Endodermal cell (in vitro differentiated cells): Measurements from ENCODE around the gene CUL5. TPM values are rescaled to one million over a fixed set of nuclear protein-coding genes. Genes with fewer than 3 reads are reported as not detected.

Experiments
- DNase-seq: peaks from one replicate; pipeline ENCODE4 v3.0.0-alpha.2; 2017
- H3K27ac ChIP-seq: 2 replicates; pipeline ENCODE4 v1.5.1; 2013; ENCODE audit warnings: mild to moderate bottlenecking, low read depth, low read length, moderate library complexity
- H3K27me3 ChIP-seq: 2 replicates; pipeline ENCODE4 v1.6.1; 2013; ENCODE audit warnings: mild to moderate bottlenecking, low read length, moderate library complexity; ENCODE audit not compliant: insufficient read depth, control insufficient read depth, poor library complexity, severe bottlenecking
- H3K36me3 ChIP-seq: 2 replicates; pipeline ENCODE4 v1.7.0; 2013; ENCODE audit warnings: mild to moderate bottlenecking, low read length, moderate library complexity; ENCODE audit not compliant: control insufficient read depth, insufficient read depth
- H3K4me1 ChIP-seq: one replicate; pipeline ENCODE4 v1.7.0; 2013; ENCODE audit warnings: low read length; ENCODE audit not compliant: control insufficient read depth, insufficient read depth
- H3K4me3 ChIP-seq: 2 replicates; pipeline ENCODE4 v1.5.1; 2013; ENCODE audit warnings: mild to moderate bottlenecking, low read length, moderate library complexity
- H3K9ac ChIP-seq: 2 replicates; pipeline ENCODE4 v1.6.1; 2013; ENCODE audit warnings: mild to moderate bottlenecking, low read length, moderate library complexity; ENCODE audit not compliant: poor library complexity, severe bottlenecking; ENCODE audit errors: extremely low read depth
- H3K9me3 ChIP-seq: 2 replicates; pipeline ENCODE4 v1.6.1; 2013; ENCODE audit warnings: mild to moderate bottlenecking, low read length, moderate library complexity; ENCODE audit not compliant: control insufficient read depth
- H3K27ac Mint-ChIP-seq: 2 replicates; pipeline ENCODE4 v1.8.0; 2020; ENCODE audit warnings: mixed read lengths
- H3K27me3 Mint-ChIP-seq: 2 replicates; pipeline ENCODE4 v1.8.0; 2021; ENCODE audit warnings: mild to moderate bottlenecking, mixed read lengths; ENCODE audit not compliant: insufficient read depth
- H3K36me3 Mint-ChIP-seq: 2 replicates; pipeline ENCODE4 v1.8.0; 2020; ENCODE audit warnings: low read depth, mixed read lengths
- H3K4me1 Mint-ChIP-seq: 2 replicates; pipeline ENCODE4 v1.8.0; 2020; ENCODE audit warnings: mixed read lengths
- H3K4me3 Mint-ChIP-seq: 2 replicates; pipeline ENCODE4 v1.8.0; 2020; ENCODE audit warnings: mild to moderate bottlenecking, moderate library complexity, mixed read lengths
- H3K9me3 Mint-ChIP-seq: 2 replicates; pipeline ENCODE4 v1.8.0; 2020; ENCODE audit warnings: mild to moderate bottlenecking, mixed read lengths
- CTCF ChIP-seq: fragments of 200-600 bp; sonication (generic); conservative IDR thresholded peaks from 2 replicates; pipeline ENCODE4 v1.5.0; 2021; ENCODE audit warnings: antibody characterized with exemption, mild to moderate bottlenecking
- WGBS, 2 experiments: methylation state at CpG; one replicate each; pipeline versions ENCODE4 v1.1.5 to v1.1.7; 2013; ENCODE audit warnings: missing lambda C conversion rate in 2 of 2, mixed read lengths in 1 of 2; ENCODE audit not compliant: insufficient coverage in 1 of 2, insufficient read length in 1 of 2; 5-methylcytosine and 5-hydroxymethylcytosine counted together
- total RNA-seq, 2 donors: library from RNA; stranded (reverse); fragmentation: NEBNext Ultra II Directional in 1 of 2; extraction: Animal tissue kit (Norgen Biotek cat#: 25700) in 1 of 2; gene quantifications; 2 replicates in 1 of 2; 3 replicates in 1 of 2; pipeline ENCODE4 v1.2.1, GENCODE V29; 2021

The CUL5 gene
- total RNA-seq, 2 donors from 2014 or later: 33.8 to 40.0 TPM

GRCh38 chr11:107996006-107996776 lies 12.5 kb upstream of the CUL5 start:
- Mint-ChIP-seq H3K36me3 (no peaks in the 10 kb centered on the region), H3K9me3 (no peaks in the 10 kb centered on the region), H3K27ac (no peak overlapping the region), H3K4me3 (no peak overlapping the region), H3K4me1 (peaks cover 1% of the 10 kb centered on the region), H3K27me3 (no peaks in the 10 kb centered on the region)
- Histone ChIP-seq H3K4me1 (no peaks in the 10 kb centered on the region), H3K9ac (no peak overlapping the region), H3K27ac (no peak overlapping the region), H3K27me3 (no peaks in the 10 kb centered on the region), H3K9me3 (no peaks in the 10 kb centered on the region), H3K4me3 (no peak overlapping the region), H3K36me3 (no peaks in the 10 kb centered on the region)
- 86 to 93% methylated on average over 2 to 4 of the region's 5 CpGs for WGBS, 2 experiments
- no peak for DNase-seq
- no peak for TF ChIP-seq CTCF

GRCh38 chr11:107998761-107999160 lies 9.9 kb upstream of the CUL5 start:
- no peaks in the 10 kb centered on the region for H3K9me3 ChIP-seq
- Mint-ChIP-seq H3K4me3 (no peak overlapping the region), H3K9me3 (no peaks in the 10 kb centered on the region), H3K4me1 (no peaks in the 10 kb centered on the region), H3K36me3 (no peaks in the 10 kb centered on the region), H3K27me3 (no peaks in the 10 kb centered on the region), H3K27ac (no peak overlapping the region)
- H3K4me1 ChIP-seq: no peaks in the 10 kb centered on the region
- no peak for DNase-seq
- H3K27me3 ChIP-seq: no peaks in the 10 kb centered on the region
- no peak overlapping the region for H3K4me3 ChIP-seq
- WGBS, 2 experiments: 78 to 99% methylated on average over 5 to 6 of the region's 6 CpGs
- no peaks in the 10 kb centered on the region for H3K36me3 ChIP-seq
- no peak overlapping the region for H3K27ac ChIP-seq
- no peak for TF ChIP-seq CTCF
- no peak overlapping the region for H3K9ac ChIP-seq

GRCh38 chr11:107999759-108000455 lies 8.8 kb upstream of the CUL5 start:
- no peak overlapping the region for H3K4me3 ChIP-seq
- Mint-ChIP-seq H3K27ac (no peak overlapping the region), H3K9me3 (no peaks in the 10 kb centered on the region), H3K4me3 (no peak overlapping the region), H3K27me3 (no peaks in the 10 kb centered on the region), H3K4me1 (no peaks in the 10 kb centered on the region), H3K36me3 (no peaks in the 10 kb centered on the region)
- H3K4me1 ChIP-seq: no peaks in the 10 kb centered on the region
- 50 to 67% methylated on average over 3 to 5 of the region's 6 CpGs for WGBS, 2 experiments
- no peaks in the 10 kb centered on the region for H3K27me3 ChIP-seq
- H3K9me3 ChIP-seq: no peaks in the 10 kb centered on the region
- no peaks in the 10 kb centered on the region for H3K36me3 ChIP-seq
- peak; percentile 91 for DNase-seq
- no peak overlapping the region for H3K27ac ChIP-seq
- peak; percentile 86 for TF ChIP-seq CTCF
- no peak overlapping the region for H3K9ac ChIP-seq
